CD4-positive, alpha-beta T cell (primary cell): ENCODE data around the gene MORN5. TPM values are rescaled to one million over a fixed set of nuclear protein-coding genes. Genes with fewer than 3 reads are reported as not detected.

Experiments used
- ATAC-seq: fragments of 200-7000 bp; cut with Tn5 transposase; one replicate; pipeline ENCODE4 v1.10.0; 2022; ENCODE audit warnings: mild to moderate bottlenecking; ENCODE audit not compliant: poor library complexity
- CTCF ChIA-PET: fragments of 350-600 bp; sonication (Branson Sonifier 250); formaldehyde crosslinking; loops from one replicate; lab custom pipeline; 2021; ENCODE audit warnings: antibody characterized with exemption, inconsistent platforms; lab: Charles Lee
- POLR2A ChIA-PET: fragments of 350-600 bp; sonication (Branson Sonifier 250); formaldehyde crosslinking; loops from one replicate; lab custom pipeline; 2021; ENCODE audit warnings: antibody characterized with exemption, inconsistent platforms; lab: Charles Lee
- DNase-seq, 14 experiments: peaks; one replicate each; pipeline ENCODE4 v3.0.0-alpha.2; 2013 to 2020; ENCODE audit warnings: mixed read lengths in 2 of 14
- H3K27ac ChIP-seq, 2 donors: one replicate each; pipeline versions ENCODE4 v1.5.1 to v1.7.0; 2013; ENCODE audit warnings: low read length in 2 of 2, low read depth in 1 of 2, mild to moderate bottlenecking in 1 of 2
- H3K27me3 ChIP-seq, 2 experiments: 1 replicate in 1 of 2; 2 replicates in 1 of 2; pipeline versions ENCODE4 v1.6.1 to v1.7.0; 2013; ENCODE audit warnings: low read length in 2 of 2, control low read depth in 1 of 2, mild to moderate bottlenecking in 1 of 2, moderate library complexity in 1 of 2; ENCODE audit not compliant: insufficient read depth in 2 of 2, control insufficient read depth in 1 of 2
- H3K36me3 ChIP-seq: one replicate; pipeline ENCODE4 v1.6.1; 2013; ENCODE audit warnings: low read length, control low read depth; ENCODE audit not compliant: insufficient read depth
- H3K4me1 ChIP-seq: one replicate; pipeline ENCODE4 v1.6.1; 2013; ENCODE audit warnings: low read length, control low read depth; ENCODE audit not compliant: insufficient read depth
- H3K4me3 ChIP-seq: one replicate; pipeline ENCODE4 v1.5.1; 2013; ENCODE audit warnings: mild to moderate bottlenecking, low read length, moderate library complexity
- H3K9me3 ChIP-seq, 2 experiments: 1 replicate in 1 of 2; 2 replicates in 1 of 2; pipeline versions ENCODE4 v1.6.1 to v1.7.0; 2013; ENCODE audit warnings: low read length in 2 of 2, mild to moderate bottlenecking in 2 of 2, control low read depth in 1 of 2, moderate library complexity in 1 of 2; ENCODE audit not compliant: control insufficient read depth in 1 of 2, insufficient read depth in 1 of 2
- H3K27ac Mint-ChIP-seq: one replicate; pipeline ENCODE4 v1.8.0; 2020; ENCODE audit warnings: mixed read lengths
- H3K27me3 Mint-ChIP-seq: one replicate; pipeline ENCODE4 v1.8.0; 2021; ENCODE audit warnings: mixed read lengths
- H3K36me3 Mint-ChIP-seq: one replicate; pipeline ENCODE4 v1.8.0; 2021; ENCODE audit warnings: low read depth, mixed read lengths
- H3K4me1 Mint-ChIP-seq: one replicate; pipeline ENCODE4 v1.8.0; 2021; ENCODE audit warnings: low read depth, mixed read lengths
- H3K4me3 Mint-ChIP-seq: one replicate; pipeline ENCODE4 v1.8.0; 2020; ENCODE audit warnings: mild to moderate bottlenecking, mixed read lengths
- H3K9me3 Mint-ChIP-seq: one replicate; pipeline ENCODE4 v1.8.0; 2020; ENCODE audit warnings: mixed read lengths
- intact Hi-C, 2 experiments: fragments of 100-400 bp; cut with DNase I in 1 of 2; cut with micrococcal nuclease in 1 of 2; formaldehyde crosslinking; loops; one replicate each; pipeline versions ENCODE4 v1.15.1 to v1.9.0; 2023 to 2025; cut with DNase I, micrococcal nuclease
- microRNA-seq: library from miRNA; unstranded; fragments of <30 nt; microRNA quantifications from one replicate; pipeline ENCODE4 v1.2.0, GENCODE V29; 2021; ENCODE audit warnings: borderline microRNAs expressed, borderline replicate concordance
- total RNA-seq, 174 experiments: library from RNA in 2 of 174; stranded (reverse) in 2 of 174; gene quantifications; one replicate each; pipeline ENCODE4 v1.2.3 and lab custom pipeline; 2021 to 2026
- TF ChIP-seq, protein P1 (sequence below): fragments of 200-600 bp; IDR thresholded peaks from one replicate; pipeline ENCODE4 v1.8.0; 2022; ENCODE audit warnings: antibody characterized with exemption, mild to moderate bottlenecking

Gene MORN5
- total RNA-seq, 2 experiments from 2014 or later, result not detected

DNA sequence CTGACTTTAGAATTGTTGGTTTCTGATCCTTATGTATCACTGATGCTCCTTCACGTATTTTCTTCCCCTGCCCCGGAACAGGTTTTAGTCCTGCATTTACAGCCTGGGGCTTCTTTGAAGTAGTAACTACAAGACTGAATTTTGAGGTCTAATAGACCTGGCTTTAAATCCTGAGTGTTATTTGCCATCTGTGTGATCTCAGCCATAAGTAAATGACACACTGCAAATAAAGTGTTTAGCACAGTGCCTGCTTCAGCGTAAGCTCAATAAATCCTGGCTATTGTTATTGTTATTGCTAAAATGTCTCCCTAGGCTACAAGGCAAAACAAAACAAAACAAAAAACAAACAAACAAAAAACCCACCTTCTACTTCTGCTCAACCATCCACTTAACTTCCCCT lies 84.6 kb downstream of the MORN5 start:
- H3K4me1 ChIP-seq, result no peaks in the 10 kb centered on the region
- ChIA-PET CTCF (interaction anchor here (1.2 kb wide), 1 partner anchor 21 kb away, joined by 3 read pairs; no protein-coding TSS in a partner anchor), POLR2A (no interaction called here)
- TF ChIP-seq, protein P1, sequence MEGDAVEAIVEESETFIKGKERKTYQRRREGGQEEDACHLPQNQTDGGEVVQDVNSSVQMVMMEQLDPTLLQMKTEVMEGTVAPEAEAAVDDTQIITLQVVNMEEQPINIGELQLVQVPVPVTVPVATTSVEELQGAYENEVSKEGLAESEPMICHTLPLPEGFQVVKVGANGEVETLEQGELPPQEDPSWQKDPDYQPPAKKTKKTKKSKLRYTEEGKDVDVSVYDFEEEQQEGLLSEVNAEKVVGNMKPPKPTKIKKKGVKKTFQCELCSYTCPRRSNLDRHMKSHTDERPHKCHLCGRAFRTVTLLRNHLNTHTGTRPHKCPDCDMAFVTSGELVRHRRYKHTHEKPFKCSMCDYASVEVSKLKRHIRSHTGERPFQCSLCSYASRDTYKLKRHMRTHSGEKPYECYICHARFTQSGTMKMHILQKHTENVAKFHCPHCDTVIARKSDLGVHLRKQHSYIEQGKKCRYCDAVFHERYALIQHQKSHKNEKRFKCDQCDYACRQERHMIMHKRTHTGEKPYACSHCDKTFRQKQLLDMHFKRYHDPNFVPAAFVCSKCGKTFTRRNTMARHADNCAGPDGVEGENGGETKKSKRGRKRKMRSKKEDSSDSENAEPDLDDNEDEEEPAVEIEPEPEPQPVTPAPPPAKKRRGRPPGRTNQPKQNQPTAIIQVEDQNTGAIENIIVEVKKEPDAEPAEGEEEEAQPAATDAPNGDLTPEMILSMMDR, result no peak
- H3K27ac ChIP-seq, result no peak overlapping the region
- H3K36me3 ChIP-seq, result peaks cover 93% of the 10 kb centered on the region
- ATAC-seq, result no peak
- H3K4me1 Mint-ChIP-seq, result no peaks in the 10 kb centered on the region
- H3K27ac Mint-ChIP-seq, result no peak overlapping the region
- H3K36me3 Mint-ChIP-seq, result peaks cover 84% of the 10 kb centered on the region
- no peaks in the 10 kb centered on the region for H3K9me3 ChIP-seq
- DNase-seq, result no peak
- no peaks in the 10 kb centered on the region for H3K27me3 Mint-ChIP-seq
- H3K27me3 ChIP-seq, result no peaks in the 10 kb centered on the region
- no peaks in the 10 kb centered on the region for H3K9me3 Mint-ChIP-seq
- no peak overlapping the region for H3K4me3 Mint-ChIP-seq
- intact Hi-C loops, result no loop called here
- no peak overlapping the region for H3K4me3 ChIP-seq

DNA sequence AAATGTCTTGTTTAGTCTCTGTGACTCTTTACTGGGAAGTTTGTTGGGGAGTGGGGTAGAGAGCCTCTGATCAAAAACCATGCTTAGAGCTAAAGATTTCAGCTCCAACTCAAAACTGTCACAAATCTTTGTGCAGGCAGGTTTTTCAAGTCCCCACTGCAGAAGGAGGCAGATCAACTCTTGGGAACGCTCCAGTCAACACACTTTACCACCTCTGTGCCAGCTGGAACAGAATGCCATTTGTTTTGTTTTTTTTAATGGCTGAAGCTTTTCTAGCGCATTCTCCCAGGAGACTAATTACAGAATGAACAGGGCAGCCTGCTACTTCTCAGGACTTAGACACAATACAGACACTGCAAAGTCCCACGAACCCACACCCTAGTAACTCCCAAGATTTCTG lies 87.0 kb downstream of the MORN5 start:
- no peaks in the 10 kb centered on the region for H3K27me3 ChIP-seq
- no peaks in the 10 kb centered on the region for H3K4me1 ChIP-seq
- Mint-ChIP-seq H3K27me3 (no peaks in the 10 kb centered on the region), H3K27ac (no peak overlapping the region), H3K4me3 (no peak overlapping the region), H3K36me3 (peaks cover 83% of the 10 kb centered on the region), H3K9me3 (no peaks in the 10 kb centered on the region), H3K4me1 (no peaks in the 10 kb centered on the region)
- no peak overlapping the region for H3K4me3 ChIP-seq
- no peak overlapping the region for H3K27ac ChIP-seq
- intact Hi-C loops, result no loop called here
- peaks cover 93% of the 10 kb centered on the region for H3K36me3 ChIP-seq
- TF ChIP-seq, protein P1, result no peak
- ATAC-seq (no peak), DNase-seq (no peak)
- no peaks in the 10 kb centered on the region for H3K9me3 ChIP-seq
- CTCF ChIA-PET, result no interaction called here
- POLR2A ChIA-PET, result no interaction called here

DNA sequence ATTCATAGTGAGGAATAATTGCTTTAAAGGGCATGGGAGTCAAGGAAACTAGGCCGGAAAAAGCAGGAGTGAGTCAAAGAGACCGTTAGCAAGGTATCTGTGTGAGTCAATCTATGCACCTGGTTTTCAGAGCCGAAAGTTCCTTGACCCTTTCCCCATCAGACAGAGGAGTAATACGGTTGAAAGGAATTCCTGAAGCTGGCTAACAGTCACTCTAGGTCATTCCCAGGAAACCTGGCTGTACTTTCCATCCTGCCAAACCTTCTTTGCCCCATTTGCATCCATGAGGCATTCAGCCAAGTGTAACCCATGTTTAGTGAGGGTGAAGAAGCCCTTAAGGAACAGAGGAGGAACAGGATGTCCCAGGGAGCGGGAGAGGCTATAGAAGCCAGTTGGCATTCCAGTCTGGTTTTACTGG lies 88.7 kb downstream of the MORN5 start:
- peaks cover 83% of the 10 kb centered on the region for H3K36me3 Mint-ChIP-seq
- intact Hi-C loops, result no loop called here
- TF ChIP-seq, protein P1, result no peak
- ChIA-PET CTCF (no interaction called here), POLR2A (interaction anchor here (0.6 kb wide), 1 partner anchor 938 kb away, joined by 4 read pairs; no protein-coding TSS in a partner anchor)
- Histone ChIP-seq H3K4me1 (no peaks in the 10 kb centered on the region), H3K9me3 (no peaks in the 10 kb centered on the region), H3K36me3 (peaks cover 94% of the 10 kb centered on the region), H3K27ac (no peak overlapping the region), H3K27me3 (no peaks in the 10 kb centered on the region), H3K4me3 (no peak overlapping the region)
- H3K27ac Mint-ChIP-seq, result no peak overlapping the region
- no peak overlapping the region for H3K4me3 Mint-ChIP-seq
- DNase-seq (no peak), ATAC-seq (no peak)
- no peaks in the 10 kb centered on the region for H3K9me3 Mint-ChIP-seq
- H3K27me3 Mint-ChIP-seq, result no peaks in the 10 kb centered on the region
- peaks cover 7% of the 10 kb centered on the region for H3K4me1 Mint-ChIP-seq

Small RNA genes lying within 50 kb of the gene (microRNA-seq; reads per million reads assigned to microRNA genes)
- gene MIR4478, result not detected

Other genes with a start within 250 kb of the MORN5 start
- 1 to 10 TPM; 1.6 to 2.3 TPM for gene TTLL11, start 66.6 kb upstream of the MORN5 start, total RNA-seq
- gene NDUFA8, start 129 bp upstream of the MORN5 start, total RNA-seq, result 1 to 10 TPM; 4.5 to 5.0 TPM
- gene LHX6, start 69.0 kb downstream of the MORN5 start, total RNA-seq, result not detected
- gene RBM18, start 104.9 kb downstream of the MORN5 start, total RNA-seq, result 10 to 100 TPM; 25.9 to 27.0 TPM
- 10 to 100 TPM; 18.4 to 18.7 TPM for gene MRRF, start 105.0 kb downstream of the MORN5 start, total RNA-seq
- gene PTGS1, start 211.1 kb downstream of the MORN5 start, total RNA-seq, result under 1 TPM; 0.14 to 0.27 TPM